CD4-positive, alpha-beta T cell treated with Interleukin-1 beta for 1 hour (primary cell): ENCODE measurements around the gene CASP3.
A peak's percentile ranks its signal among the peaks of the same experiment; 100 is the strongest.

ENCODE experiments used
- DNase-seq, 2 donors: peaks; one replicate each; pipeline ENCODE4 v3.0.0-alpha.2; 2020 to 2022

CASP3 gene

GRCh38 chr4:184649026-184649970 is at the start of gene CASP3, which contains the start of gene PRIMPOL:
TSS of gene CASP3 (minus strand) at chr4:184649447. CDS start at chr4:184638453, 10,994 bp downstream.
TSS of gene PRIMPOL (plus strand) at chr4:184649738. CDS start at chr4:184657141, 7,403 bp downstream.
- DNase-seq = peak; percentile 96 to 97

DNA sequence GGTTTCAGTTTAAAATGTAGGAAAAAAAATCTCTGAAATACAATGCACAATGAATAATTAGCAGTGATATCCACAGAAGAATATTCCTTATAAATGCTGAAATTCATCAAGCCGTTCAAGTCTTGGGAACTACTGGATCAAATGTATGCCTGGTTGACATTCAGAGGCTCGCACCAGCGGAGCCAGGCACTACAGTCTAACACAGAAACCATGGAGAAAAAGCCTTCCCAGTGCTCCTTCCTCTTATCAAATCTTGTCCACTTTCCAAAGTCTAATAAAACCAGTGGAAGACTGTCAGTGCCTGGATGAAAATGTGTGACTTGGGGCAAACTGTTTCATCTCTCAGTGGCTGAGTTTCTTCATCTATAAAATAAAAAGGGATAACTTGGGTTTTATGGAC is 48.7 kb upstream of the CASP3 start:
- no peak for DNase-seq

GRCh38 chr4:184695178-184695896 is 46.1 kb upstream of the CASP3 start:
- DNase-seq = no peak

- no peak for DNase-seq
Measured at GRCh38 chr4:184694412-184694956, 45.2 kb upstream of the CASP3 start.

GRCh38 chr4:184693056-184693455 is 43.8 kb upstream of the CASP3 start:
- DNase-seq = no peak

GRCh38 chr4:184689681-184690080 is 40.4 kb upstream of the CASP3 start:
- no peak for DNase-seq

- DNase-seq = no peak
Measured at GRCh38 chr4:184688447-184688846, 39.2 kb upstream of the CASP3 start.

- DNase-seq = no peak
Measured at GRCh38 chr4:184688005-184688404, 38.8 kb upstream of the CASP3 start.

DNA sequence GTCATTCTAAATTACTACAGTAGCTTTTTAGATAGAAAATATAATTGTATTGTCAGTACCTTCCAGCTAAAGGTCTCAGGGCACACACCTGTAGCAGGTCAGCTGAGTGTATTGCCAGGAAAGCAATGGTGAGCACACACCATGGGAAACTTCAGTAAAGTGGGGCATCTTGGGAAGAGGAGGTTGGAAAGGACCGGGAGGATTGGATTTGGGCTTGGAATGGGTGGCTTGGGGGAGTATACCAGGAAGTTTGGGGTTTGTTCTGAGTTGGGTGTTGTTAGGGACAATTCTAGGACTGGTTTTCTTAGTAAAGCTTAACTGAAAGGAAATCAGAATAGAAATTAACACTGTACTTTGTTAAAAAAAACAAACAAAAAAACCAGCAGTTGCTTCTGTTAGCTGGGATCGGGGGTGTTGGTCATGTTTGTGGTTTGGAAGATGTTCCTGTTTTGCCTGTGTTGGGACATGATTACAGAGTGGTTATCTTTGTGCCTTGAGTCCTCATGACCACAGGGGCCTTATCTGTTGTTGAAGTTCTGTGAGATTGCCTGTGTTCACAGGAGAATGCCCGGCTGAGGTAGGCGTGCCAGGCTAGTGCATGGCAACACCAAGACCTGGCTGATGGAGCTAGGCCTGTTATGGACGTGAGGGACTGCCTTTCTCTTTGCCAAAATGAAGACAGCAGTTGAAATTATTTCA is 35.4 kb upstream of the CASP3 start:
- peak in 1 of 2 donors; percentile 11 for DNase-seq

DNA sequence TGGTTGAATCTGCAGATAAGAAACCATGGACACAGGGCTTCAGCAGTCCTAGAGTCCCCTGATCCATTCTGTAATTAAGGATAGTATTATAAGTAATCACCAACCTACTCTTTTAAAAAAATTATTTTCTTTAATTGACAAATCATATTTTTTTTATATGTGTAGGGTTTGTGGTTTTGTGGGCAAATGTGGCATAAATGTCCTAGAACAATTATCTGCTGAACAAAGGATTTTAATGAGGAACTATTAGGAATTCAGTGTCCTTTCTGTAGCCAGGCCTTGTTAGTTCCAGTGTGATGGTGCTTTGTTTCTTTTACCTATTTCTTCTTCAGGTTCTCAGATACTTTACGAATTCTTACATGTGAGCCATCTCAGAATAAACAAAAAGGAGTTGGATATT is 32.7 kb upstream of the CASP3 start:
- DNase-seq = no peak

GRCh38 chr4:184680698-184681097 is 31.5 kb upstream of the CASP3 start:
- no peak for DNase-seq

GRCh38 chr4:184675821-184676492 is 26.7 kb upstream of the CASP3 start:
- DNase-seq = no peak

- no peak for DNase-seq
Measured at GRCh38 chr4:184675018-184675417, 25.8 kb upstream of the CASP3 start.

DNA sequence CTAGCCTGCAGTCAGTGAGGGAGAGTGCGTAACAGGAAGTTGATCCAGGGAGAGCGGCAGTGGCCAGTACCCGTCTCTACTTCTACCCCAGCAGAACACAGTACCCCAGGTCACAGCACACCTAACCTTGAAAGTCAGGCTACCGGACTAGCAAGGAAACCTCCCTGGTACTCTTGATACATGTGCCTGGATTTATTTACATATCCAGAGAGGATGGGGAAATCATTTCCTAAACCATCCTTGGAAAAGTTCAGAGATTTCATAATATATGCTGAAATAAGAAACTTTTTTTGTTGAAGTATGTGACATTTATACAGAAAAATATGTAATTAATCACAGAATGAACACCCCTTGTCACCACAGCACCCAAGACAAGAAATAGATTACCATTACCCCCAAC is 24.8 kb upstream of the CASP3 start:
- DNase-seq = no peak

DNA sequence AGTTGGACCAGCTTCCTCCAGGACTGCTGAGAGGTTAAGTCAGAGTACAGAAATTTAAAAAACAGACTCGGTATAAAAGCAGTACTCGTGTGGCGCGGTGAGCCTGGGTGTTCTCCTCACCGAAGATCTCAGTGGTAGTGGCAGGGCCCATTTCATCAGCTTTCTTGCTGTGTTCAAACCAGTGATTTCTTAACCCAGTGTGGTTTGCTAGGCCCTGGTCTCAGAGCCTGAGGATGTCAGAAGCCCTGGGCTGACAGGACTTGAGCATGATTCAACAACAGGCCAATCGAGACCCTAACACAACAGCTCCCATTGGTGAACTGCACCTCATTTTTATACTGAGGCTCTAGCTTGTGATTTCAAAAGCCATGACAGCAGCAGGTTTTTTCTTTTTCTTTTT is 23.5 kb upstream of the CASP3 start:
- DNase-seq = no peak

GRCh38 chr4:184671101-184671500 is 21.9 kb upstream of the CASP3 start:
- DNase-seq = no peak

- no peak for DNase-seq
Measured at GRCh38 chr4:184669251-184669650, 20.0 kb upstream of the CASP3 start.

GRCh38 chr4:184668511-184669114 is 19.4 kb upstream of the CASP3 start:
- DNase-seq = peak in 1 of 2 donors; percentile 48

GRCh38 chr4:184668096-184668495 is 18.8 kb upstream of the CASP3 start:
- no peak for DNase-seq

DNA sequence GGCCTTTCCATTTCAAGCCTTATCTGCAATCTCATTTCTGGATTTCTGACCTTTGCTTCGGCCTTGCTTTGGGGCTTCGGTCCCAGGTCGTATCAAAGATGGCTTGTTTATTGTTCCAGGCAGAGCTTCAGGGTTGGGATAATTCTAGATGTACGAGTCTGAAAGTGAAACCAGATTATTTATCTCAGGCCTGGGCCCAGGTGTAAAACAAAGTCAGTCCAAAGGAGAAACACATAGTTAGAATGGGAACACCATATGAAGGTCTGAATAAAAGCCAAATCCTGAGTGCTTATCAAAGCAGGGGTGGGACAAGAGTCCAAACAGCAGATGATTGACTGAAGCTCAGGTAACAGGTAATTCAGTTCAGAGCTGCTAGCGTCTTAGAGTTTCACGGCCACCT is 17.4 kb upstream of the CASP3 start:
- no peak for DNase-seq

GRCh38 chr4:184664445-184665210 is 15.4 kb upstream of the CASP3 start:
- no peak for DNase-seq
